HG03558 (cell line): ENCODE data around the gene FAM43B.

ENCODE experiments used
- ATAC-seq: cut with Tn5 transposase; IDR thresholded peaks from one replicate; pipeline ENCODE4 v1.9.1; 2021; ENCODE audit warnings: moderate number of reproducible peaks; ENCODE audit not compliant: unreplicated experiment; ENCODE audit errors: extremely low read depth

Gene FAM43B

DNA sequence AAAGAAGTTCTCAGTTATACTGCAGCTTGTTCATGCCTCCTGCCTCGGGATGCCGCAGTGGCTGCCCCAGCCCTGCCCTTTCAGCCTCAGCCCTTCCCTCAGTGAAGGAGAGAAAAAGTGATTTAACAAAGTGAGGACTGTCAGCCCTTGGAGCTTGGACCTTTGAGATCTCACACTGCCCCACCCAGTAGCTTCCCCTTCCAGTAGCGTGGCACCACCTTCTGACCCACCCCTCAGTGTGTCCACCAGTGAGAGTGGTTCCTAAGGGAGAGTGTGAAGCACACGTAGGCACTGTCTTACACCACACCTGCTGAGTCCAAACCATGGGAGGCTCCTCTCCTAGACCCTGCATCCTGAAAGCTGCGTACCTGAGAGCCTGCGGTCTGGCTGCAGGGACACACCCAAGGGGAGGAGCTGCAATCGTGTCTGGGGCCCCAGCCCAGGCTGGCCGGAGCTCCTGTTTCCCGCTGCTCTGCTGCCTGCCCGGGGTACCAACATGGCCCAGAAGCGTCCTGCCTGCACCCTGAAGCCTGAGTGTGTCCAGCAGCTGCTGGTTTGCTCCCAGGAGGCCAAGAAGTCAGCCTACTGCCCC lies 36.4 kb downstream of the FAM43B start, which contains the start of gene CDA:
TSS of gene CDA (plus strand) at position 464 of the 592 bp plus-strand sequence. CDS start at position 497, 33 bp downstream.
- no peak for ATAC-seq

DNA sequence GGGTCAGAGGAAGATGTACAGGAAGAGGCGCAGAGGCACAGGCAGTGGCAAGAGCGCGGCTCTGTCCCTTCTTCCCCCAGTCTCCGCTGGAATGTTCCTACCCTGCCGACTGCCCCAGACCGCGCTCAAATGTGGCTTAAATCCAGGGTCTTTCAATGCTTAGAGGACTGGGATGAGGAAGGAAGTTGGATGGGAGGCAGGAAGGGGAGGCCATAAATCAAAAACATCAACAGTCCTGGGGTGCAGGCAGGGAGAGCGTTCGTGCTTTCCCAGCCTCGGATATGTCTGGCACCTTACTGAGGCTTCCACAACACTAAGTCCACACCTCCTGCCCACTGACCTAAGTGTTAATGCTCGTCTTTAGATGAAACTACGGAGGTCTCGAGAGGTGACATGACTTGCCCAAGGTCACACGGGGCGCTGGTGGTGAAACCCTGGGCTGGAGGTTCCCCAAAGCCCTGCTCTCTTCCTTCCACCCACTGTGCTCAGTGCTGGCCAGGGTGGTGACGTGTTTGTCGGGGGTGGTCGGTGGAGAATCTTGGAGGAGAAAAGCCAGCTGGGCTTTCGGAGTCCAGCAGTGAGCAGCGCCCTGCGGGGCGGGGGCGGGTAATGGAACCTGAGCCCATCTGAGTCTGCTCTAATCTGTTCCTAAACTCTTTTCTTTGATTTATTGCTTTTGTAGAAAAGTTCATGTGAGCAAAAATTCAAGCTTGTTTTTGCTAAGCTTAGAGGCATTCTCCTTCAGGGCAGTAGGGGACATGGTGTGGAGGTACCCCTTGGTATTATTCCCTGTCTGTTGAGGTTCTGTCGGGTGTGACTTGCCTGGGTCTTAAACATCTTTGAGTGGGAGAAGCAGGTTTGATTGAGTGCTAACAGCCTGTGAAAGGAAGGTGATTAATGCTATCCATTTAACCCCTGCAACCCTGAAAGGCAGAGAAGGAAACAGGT lies 37.2 kb downstream of the FAM43B start:
- no peak for ATAC-seq

DNA sequence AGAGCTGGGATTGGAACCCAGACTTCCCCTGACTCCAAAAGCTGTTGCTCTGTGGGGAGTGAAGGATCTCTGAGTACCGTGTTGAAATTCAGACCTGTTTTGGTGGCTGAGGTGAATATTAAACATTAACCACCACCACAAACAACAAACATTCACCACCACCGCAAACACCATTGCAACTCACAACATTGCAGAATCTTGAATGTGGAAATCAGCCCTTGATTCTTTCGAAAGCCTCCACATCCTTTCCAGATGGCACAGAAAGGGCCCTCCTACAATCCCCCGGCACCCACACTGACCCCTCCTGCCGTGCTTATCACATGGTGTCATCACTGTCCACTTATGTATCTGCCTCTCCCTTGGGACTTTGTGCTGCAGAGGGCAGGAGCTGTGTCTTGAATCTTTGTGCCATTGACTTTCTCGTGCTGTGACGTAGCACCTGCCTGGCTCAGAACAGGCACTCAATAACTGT lies 38.0 kb downstream of the FAM43B start:
- no peak for ATAC-seq

DNA sequence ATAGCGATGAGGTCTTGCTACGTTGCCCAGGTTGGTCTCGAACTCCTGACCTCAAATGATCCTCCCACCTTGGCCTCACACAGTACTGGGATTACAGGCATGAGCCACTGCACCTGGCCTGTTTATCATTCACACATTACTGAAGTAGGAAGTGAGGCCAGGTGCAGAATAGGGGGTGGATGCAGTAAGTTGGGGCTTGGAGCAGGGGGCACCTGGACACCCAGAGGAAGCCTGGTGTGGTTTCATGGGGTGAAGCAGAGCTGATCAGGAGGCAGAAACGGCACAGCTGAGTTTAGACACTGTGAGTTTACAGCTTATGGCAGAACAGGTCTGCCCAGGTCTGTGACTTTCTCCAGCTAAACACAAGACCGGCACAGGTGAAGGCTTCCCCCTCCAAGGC lies 41.4 kb downstream of the FAM43B start:
- ATAC-seq = no peak

DNA sequence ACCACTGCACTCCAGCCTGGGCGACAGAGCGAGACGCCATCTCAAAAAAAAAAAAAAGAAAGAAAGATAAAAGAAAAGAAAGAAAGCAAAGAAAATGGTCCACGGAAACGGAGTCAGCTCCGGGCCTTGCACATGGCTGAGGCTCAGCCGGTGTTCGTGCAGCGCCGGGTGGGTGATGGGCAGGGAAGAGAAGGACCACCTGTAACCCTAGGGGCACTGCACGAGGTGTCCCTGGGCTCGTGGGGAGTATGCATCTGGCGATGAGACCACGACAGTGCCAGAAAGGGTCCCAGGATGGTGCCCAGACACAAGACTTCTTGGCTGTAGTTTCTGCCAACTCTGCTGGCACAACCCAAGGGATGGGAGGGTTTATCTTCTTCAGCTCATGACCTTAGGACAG lies 42.4 kb downstream of the FAM43B start:
- no peak for ATAC-seq

- ATAC-seq = no peak
These were observed 43.7 kb downstream of the FAM43B start for GRCh38 chr1:20596106-20596505.

GRCh38 chr1:20597650-20598049 lies 45.3 kb downstream of the FAM43B start:
- no peak for ATAC-seq

GRCh38 chr1:20600156-20600555 lies 47.8 kb downstream of the FAM43B start:
- no peak for ATAC-seq

DNA sequence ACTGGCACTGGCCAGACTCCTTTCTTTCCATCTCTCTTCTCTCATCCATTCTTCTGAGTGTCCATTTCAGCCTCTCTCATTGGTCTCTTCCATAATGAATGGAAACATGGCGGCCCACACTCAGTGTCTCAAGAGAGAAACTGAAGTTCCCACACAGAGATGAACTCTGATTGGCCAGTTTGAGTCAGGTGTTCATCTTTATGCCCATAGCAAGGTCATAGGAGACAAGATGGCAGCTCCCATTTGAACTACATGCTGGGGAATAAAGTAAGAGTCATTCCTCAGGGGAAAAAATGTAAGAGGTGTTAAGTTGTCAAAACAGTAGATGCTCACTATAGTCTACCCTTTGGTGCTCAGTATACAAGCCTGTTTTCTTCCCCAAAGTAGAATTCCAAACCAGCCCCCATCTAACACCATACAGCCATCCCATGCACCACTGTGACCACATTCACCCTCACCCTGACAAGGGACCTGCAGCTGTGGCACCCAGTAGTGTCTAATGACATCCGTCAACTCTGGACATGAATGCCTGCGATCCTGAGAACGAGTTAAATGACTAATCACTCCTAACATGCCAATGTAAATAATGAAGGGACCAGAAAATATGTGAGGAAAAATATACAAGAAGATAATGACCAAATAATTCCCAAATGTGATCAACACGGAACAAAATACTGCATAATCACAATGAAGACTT lies 48.9 kb downstream of the FAM43B start:
- no peak for ATAC-seq

DNA sequence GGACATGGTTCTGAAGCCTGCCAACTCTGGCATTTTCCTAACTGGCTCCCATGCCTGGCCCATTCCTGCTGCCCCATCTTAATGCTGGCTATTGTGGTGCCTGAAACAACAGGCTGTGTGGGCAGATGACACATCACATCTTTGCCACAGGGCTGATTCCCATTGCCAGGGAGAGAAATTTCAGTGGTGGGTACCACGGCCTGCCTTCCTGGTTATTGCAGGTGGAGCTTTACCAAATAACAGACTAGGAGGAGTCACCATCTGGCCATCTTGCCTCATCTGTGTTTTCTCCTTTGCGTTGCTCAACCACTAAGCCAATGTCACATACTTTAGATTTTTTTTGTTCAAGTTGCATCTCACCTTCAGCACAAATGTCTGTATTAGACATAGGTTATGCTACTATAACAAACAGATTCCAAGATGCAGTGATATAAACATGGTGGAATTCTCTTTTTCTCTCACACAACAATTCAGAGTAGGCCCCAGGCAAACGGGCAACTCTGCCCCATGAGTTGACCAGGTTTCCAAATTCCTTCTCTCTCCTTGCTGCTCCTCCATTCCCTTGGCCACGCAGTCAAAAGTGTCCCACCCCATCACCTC lies 50.6 kb downstream of the FAM43B start:
- ATAC-seq = no peak

GRCh38 chr1:20603504-20604464 lies 51.4 kb downstream of the FAM43B start:
- no peak for ATAC-seq
